Panc1 (cell line): ENCODE measurements around the gene KPNA4. TPM values are rescaled to one million over a fixed set of nuclear protein-coding genes. Genes with fewer than 3 reads are reported as not detected.

Experiments
- ATAC-seq: fragments of 200-7000 bp; cut with Tn5 transposase; 2 replicates; pipeline ENCODE4 v1.9.1; 2020; ENCODE audit warnings: mild to moderate bottlenecking, moderate library complexity
- BruUV-seq: library from RNA; stranded (reverse); fragments of 400-500 nt; replicated peaks from 2 replicates; lab custom pipeline; 2021; lab: Mats Ljungman, UMichigan
- CTCF ChIA-PET: fragments of 300-600 bp; sonication (Branson Sonifier 250); formaldehyde crosslinking; loops from one replicate; lab custom pipeline; 2022; ENCODE audit warnings: antibody characterized with exemption; lab: Charles Lee
- POLR2A ChIA-PET: fragments of 300-600 bp; sonication (Branson Sonifier 250); formaldehyde crosslinking; loops from one replicate; lab custom pipeline; 2022; ENCODE audit warnings: antibody characterized with exemption; lab: Charles Lee
- DNase-seq: peaks from one replicate; pipeline ENCODE4 v3.0.0-alpha.2; 2010; ENCODE audit warnings: low read depth, low spot score
- H3K27ac ChIP-seq: 2 replicates; pipeline ENCODE4 v1.5.1; 2011; ENCODE audit warnings: mild to moderate bottlenecking, low read length, inconsistent platforms
- H3K27me3 ChIP-seq: fragments of 200-500 bp; sonication (Bioruptor generic); 2 replicates; pipeline ENCODE4 v1.6.0; 2014; ENCODE audit warnings: low read length, inconsistent platforms; ENCODE audit not compliant: control insufficient read depth, insufficient read depth
- H3K36me3 ChIP-seq: fragments of 200-500 bp; sonication (Bioruptor generic); 2 replicates; pipeline ENCODE4 v1.5.1; 2014; ENCODE audit warnings: inconsistent platforms, mild to moderate bottlenecking, low read length, moderate library complexity; ENCODE audit not compliant: control insufficient read depth, insufficient read depth
- H3K4me1 ChIP-seq: 2 replicates; pipeline ENCODE4 v1.5.1; 2011; ENCODE audit warnings: inconsistent platforms, mild to moderate bottlenecking, low read length, moderate library complexity; ENCODE audit not compliant: control insufficient read depth, insufficient read depth
- H3K4me3 ChIP-seq, 2 experiments: 2 replicates each; pipeline ENCODE4 v1.5.1; 2011 to 2012; ENCODE audit warnings: low read depth in 2 of 2, low read length in 2 of 2, mild to moderate bottlenecking in 2 of 2, inconsistent platforms in 1 of 2, moderate library complexity in 1 of 2
- H3K9me3 ChIP-seq: fragments of 200-500 bp; sonication (Bioruptor generic); 2 replicates; pipeline ENCODE4 v1.5.1; 2014; ENCODE audit warnings: low read depth, mild to moderate bottlenecking, inconsistent platforms, low read length, moderate library complexity; ENCODE audit not compliant: control insufficient read depth, insufficient read depth
- POLR2AphosphoS5 ChIP-seq: IDR thresholded peaks from 2 replicates; pipeline ENCODE4 v1.6.1; 2012; ENCODE audit warnings: mild to moderate bottlenecking, low read depth, low read length, moderate library complexity
- REST ChIP-seq, 2 experiments: IDR thresholded peaks; 2 replicates each; pipeline ENCODE4 v1.6.1; 2011 to 2012; ENCODE audit warnings: low read depth in 2 of 2, control low read depth in 1 of 2, low read length in 1 of 2, mild to moderate bottlenecking in 1 of 2, moderate library complexity in 1 of 2; ENCODE audit not compliant: insufficient read depth in 1 of 2
- SIN3A ChIP-seq: IDR thresholded peaks from 2 replicates; pipeline ENCODE4 v1.6.1; 2012; ENCODE audit warnings: low read depth, mild to moderate bottlenecking, low read length, moderate library complexity, borderline replicate concordance; ENCODE audit not compliant: insufficient read depth
- TCF7L2 ChIP-seq: IDR thresholded peaks from 2 replicates; pipeline ENCODE4 v1.6.1; 2011; ENCODE audit warnings: mild to moderate bottlenecking, low read depth, low read length, inconsistent platforms
- in situ Hi-C: cut with HindIII; loops from 2 replicates; pipeline ENCODE4 v1.10.0; 2016; ENCODE audit warnings: low sequenced_read_pairs, low pct_unique_long_range_greater_than_20kb
- intact Hi-C: fragments of 100-400 bp; cut with micrococcal nuclease; formaldehyde crosslinking; loops from one replicate; pipeline ENCODE4 v1.10.0; 2022; ENCODE audit not compliant: unreplicated experiment
- total RNA-seq: library from RNA; stranded (reverse); gene quantifications from one replicate; pipeline ENCODE4 v1.2.1, GENCODE V29; 2021; ENCODE audit not compliant: unreplicated experiment
- TF ChIP-seq, protein P1 (sequence below): fragments of 450-650 bp; IDR thresholded peaks from 2 replicates; pipeline ENCODE4 v1.5.1; 2017; ENCODE audit warnings: mild to moderate bottlenecking

The KPNA4 gene
- total RNA-seq, 1 experiment from 2014 or later, result 84.4 TPM

DNA sequence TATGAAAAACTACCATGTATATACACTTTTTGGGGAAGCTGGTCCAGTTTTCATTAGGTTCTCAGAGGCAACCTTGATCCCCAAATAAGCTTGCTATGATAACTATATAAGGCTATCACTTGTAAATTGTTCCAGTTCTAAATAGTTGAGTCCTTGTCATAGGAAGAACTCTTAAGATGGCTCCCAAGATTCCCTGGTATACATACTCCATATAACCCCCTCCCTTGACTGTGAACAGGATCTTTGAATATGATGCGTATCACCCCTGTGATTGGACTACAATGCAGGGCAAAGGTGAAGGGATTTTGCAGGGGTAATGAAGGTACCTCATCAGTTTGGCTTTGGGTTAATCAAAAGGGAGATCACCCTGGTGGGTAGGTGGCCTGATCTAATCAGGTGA lies 67.2 kb downstream of the KPNA4 start:
- peaks cover 16% of the 10 kb centered on the region for H3K36me3 ChIP-seq
- ATAC-seq, result peak; percentile 47; the same call in 1 of the 2 replicates
- H3K9me3 ChIP-seq, result no peaks in the 10 kb centered on the region
- BruUV-seq, result no TSS peak
- no peaks in the 10 kb centered on the region for H3K27me3 ChIP-seq
- no peak overlapping the region for H3K27ac ChIP-seq
- ChIA-PET CTCF (interaction anchor here (0.5 kb wide), 1 partner anchor 30 kb away, joined by 4 read pairs; no protein-coding TSS in a partner anchor), POLR2A (interaction anchor here (0.5 to 0.8 kb wide), 2 partner anchors 9 to 366 kb away, joined by 3 read pairs; no protein-coding TSS in a partner anchor)
- intact Hi-C loops (no loop called here), in situ Hi-C loops (no loop called here)
- no peak for DNase-seq
- TF ChIP-seq, protein P1, sequence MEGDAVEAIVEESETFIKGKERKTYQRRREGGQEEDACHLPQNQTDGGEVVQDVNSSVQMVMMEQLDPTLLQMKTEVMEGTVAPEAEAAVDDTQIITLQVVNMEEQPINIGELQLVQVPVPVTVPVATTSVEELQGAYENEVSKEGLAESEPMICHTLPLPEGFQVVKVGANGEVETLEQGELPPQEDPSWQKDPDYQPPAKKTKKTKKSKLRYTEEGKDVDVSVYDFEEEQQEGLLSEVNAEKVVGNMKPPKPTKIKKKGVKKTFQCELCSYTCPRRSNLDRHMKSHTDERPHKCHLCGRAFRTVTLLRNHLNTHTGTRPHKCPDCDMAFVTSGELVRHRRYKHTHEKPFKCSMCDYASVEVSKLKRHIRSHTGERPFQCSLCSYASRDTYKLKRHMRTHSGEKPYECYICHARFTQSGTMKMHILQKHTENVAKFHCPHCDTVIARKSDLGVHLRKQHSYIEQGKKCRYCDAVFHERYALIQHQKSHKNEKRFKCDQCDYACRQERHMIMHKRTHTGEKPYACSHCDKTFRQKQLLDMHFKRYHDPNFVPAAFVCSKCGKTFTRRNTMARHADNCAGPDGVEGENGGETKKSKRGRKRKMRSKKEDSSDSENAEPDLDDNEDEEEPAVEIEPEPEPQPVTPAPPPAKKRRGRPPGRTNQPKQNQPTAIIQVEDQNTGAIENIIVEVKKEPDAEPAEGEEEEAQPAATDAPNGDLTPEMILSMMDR, result no peak
- no peak for TF ChIP-seq SIN3A
- TF ChIP-seq REST (IDR thresholded peaks at IDR 0.05; ENCODE audit: insufficient read depth in 1 of 2, low read depth in 2 of 2, low read length in 1 of 2), result no peak
- no peak for TF ChIP-seq POLR2AphosphoS5
- TF ChIP-seq TCF7L2, result no peak
- no peak overlapping the region for H3K4me3 ChIP-seq
- H3K4me1 ChIP-seq, result no peaks in the 10 kb centered on the region

- ChIA-PET POLR2A (no interaction called here), CTCF (no interaction called here)
- DNase-seq (no peak), ATAC-seq (no peak)
- Histone ChIP-seq H3K9me3 (no peaks in the 10 kb centered on the region), H3K27ac (no peak overlapping the region), H3K36me3 (no peaks in the 10 kb centered on the region), H3K4me1 (0 out of 2 replicates have a peak, but pooled peaks cover 3% of the 10 kb centered on the region), H3K4me3 (no peak overlapping the region), H3K27me3 (no peaks in the 10 kb centered on the region)
- in situ Hi-C loops, result no loop called here
- no TSS peak for BruUV-seq
- intact Hi-C loops, result no loop called here
- TF ChIP-seq SIN3A (no peak), TCF7L2 (no peak), POLR2AphosphoS5 (no peak), REST (IDR thresholded peaks at IDR 0.05; ENCODE audit: insufficient read depth in 1 of 2, low read depth in 2 of 2, low read length in 1 of 2) (no peak)
- TF ChIP-seq, protein P1, result no peak
These were observed 75.2 kb downstream of the KPNA4 start for GRCh38 chr3:160490166-160490565.
